HG03097 (cell line): Measurements from ENCODE around the gene ZSWIM9.

Experiments
- ATAC-seq: cut with Tn5 transposase; IDR thresholded peaks from one replicate; pipeline ENCODE4 v1.9.1; 2021; ENCODE audit not compliant: unreplicated experiment, low FRiP score

The ZSWIM9 gene

DNA sequence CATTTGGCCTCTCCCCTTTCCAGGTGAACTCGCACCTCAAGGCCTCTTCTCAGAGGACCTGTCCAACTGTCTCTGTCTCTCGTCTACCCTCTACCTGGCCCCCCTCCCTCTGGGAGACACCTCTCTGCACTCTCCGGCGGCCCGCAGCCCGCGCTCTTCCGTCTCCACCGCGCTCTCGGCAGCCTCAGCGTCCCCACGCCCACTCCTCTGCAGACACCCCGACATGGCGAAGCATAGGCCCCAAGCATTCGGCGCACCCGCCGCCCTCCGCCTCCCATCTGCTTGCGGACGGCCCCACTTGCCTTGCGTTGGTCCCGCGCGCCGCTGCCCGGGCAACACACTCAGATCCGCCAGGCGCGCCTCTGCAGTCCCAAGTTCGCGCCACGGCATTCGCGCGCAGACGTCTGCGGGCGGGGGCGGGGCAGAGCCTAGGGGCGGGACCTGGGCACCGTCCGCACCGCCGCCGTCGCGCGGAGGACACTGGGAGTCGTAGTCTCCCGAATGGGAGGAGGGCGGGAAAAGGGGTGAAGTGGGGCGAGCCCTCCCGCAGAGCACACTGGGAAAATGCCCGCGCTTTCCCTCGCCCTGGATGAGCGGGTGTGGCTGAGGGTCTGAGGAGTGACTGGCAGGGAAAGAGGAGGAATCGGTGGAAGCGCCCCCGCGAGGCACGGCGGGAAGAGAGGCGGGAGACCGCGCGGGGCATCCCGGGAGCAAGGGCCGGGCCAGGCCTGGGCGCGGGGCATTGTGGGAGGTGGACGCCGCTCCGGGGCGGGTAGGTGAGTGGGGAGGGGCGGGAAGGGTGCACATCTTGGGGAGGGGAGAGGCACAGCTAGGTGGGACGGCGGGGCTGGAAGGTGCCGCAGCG lies at the start of gene ZSWIM9, which contains the start of gene LIG1:
Gene ZSWIM9, plus strand, starts transcription at position 742 of the 865 bp plus-strand sequence. CDS start 1,123 bp downstream, outside the sequence.
Gene LIG1, minus strand, starts transcription at position 406 of the 865 bp plus-strand sequence. CDS start 4,778 bp downstream, outside the sequence.
- ATAC-seq, result peak; percentile 77

GRCh38 chr19:48121066-48121465 lies 49.4 kb upstream of the ZSWIM9 start:
- ATAC-seq, result no peak

DNA sequence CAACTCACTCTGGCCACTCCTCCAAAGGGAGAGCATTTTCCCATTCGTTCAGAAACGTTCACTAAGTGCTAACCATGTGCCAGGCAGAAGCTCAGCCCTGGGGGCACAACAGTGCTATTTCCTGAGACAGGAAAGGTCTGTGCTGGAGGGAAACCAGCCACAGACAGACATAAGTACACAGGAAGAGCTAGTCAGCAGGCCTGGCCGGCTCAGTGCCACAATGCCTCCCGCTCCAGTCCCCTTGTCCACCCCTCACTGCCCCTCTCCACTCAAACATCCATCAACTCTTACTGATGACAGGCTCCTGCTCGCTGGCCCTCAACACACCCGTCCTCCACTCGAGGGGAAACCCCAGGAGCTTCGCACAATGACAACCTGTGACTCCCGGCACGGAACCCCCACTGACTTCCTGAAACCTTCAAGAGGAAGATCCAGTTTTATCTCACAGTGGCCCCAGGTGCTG lies 48.5 kb upstream of the ZSWIM9 start:
- ATAC-seq, result no peak

DNA sequence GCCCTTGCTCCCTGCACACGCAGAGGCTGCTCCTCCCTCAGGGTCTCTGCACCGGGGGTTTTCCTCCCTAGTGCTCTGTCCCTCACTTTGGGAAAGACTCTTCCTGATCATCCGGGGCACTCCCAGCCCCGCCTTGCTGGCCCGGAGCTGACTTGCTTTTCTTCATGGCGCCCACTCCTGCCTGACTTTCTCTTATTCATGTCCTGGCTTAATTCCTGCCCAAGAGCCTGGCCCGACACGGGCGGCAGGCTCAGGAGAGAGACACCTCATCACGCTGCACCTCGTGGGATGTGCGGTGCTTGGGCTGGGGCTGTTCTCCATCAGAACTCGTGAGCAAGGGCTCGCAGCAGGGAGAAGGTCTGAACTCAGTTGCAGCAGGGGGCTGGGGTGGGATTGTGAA lies 48.1 kb upstream of the ZSWIM9 start:
- no peak for ATAC-seq

- no peak for ATAC-seq
These were observed 46.4 kb upstream of the ZSWIM9 start for GRCh38 chr19:48123907-48124651.

DNA sequence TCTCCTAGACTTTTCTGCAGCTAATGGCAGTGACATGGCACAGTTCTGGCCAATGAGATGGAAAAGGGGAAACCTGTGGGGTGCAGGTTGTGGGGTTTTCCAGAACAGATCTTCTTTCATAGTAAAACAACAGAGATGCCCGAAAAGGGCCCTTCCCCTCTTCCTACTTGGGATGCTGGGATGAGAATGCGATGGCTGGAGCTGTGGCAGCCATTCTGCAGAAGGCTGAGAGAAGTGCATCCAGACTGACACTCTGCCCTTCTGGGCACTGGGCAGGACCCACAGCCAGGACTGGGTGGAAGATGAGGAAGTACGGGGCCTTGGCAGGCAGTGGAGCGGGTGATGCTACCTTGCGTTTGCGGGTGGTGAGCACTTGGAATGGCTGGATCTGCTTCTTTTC lies 42.9 kb upstream of the ZSWIM9 start:
- ATAC-seq, result no peak

DNA sequence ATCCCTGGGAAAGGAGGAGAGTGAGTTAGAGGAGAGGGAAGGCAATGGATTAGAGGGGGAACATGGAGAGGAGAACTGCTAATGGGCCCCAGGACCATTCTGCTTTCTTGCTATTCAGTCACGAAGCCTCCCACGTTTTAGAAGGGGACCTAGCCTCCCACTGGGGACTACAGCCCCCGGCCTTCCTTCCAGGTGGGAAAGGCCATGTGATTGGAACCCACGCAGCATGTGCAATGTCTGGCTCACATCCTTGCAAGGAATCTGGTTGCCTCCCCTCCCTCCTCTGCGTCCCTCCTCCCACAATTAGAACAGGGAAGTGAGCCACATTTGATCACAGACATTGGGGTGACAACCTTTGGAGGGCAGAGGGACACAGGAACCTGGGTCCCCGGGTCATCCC lies 37.4 kb upstream of the ZSWIM9 start:
- no peak for ATAC-seq

GRCh38 chr19:48135411-48135810 lies 35.1 kb upstream of the ZSWIM9 start:
- ATAC-seq, result no peak

DNA sequence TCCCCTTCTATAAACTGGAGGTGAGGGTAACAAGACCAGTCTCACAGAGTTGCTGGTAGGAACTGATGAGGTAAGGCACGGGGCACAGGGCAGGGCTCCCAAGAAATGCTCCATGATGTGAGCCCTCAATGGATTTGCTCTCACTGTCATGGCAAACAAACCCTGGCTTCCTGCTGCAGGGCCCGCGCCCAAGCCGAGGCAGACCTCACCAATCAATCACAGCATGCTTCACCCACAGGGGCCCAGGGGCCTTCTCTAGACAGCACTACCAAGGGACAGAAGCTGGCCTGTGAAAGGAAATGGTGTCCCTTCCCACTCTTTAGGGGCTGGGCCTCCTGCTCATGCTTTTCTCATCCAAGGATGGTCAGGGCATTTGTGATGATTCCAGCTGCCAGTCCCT lies 33.9 kb upstream of the ZSWIM9 start:
- ATAC-seq, result no peak

GRCh38 chr19:48137411-48137810 lies 33.1 kb upstream of the ZSWIM9 start:
- ATAC-seq, result no peak

- no peak for ATAC-seq
These were observed 31.4 kb upstream of the ZSWIM9 start for GRCh38 chr19:48139053-48139452.

- ATAC-seq, result no peak
These were observed 22.8 kb upstream of the ZSWIM9 start for GRCh38 chr19:48147597-48148175.

- no peak for ATAC-seq
These were observed 21.9 kb upstream of the ZSWIM9 start for GRCh38 chr19:48148576-48148975.

GRCh38 chr19:48149430-48149829 lies 21.1 kb upstream of the ZSWIM9 start:
- no peak for ATAC-seq

- ATAC-seq, result no peak
These were observed 17.9 kb upstream of the ZSWIM9 start for GRCh38 chr19:48152551-48152950.

DNA sequence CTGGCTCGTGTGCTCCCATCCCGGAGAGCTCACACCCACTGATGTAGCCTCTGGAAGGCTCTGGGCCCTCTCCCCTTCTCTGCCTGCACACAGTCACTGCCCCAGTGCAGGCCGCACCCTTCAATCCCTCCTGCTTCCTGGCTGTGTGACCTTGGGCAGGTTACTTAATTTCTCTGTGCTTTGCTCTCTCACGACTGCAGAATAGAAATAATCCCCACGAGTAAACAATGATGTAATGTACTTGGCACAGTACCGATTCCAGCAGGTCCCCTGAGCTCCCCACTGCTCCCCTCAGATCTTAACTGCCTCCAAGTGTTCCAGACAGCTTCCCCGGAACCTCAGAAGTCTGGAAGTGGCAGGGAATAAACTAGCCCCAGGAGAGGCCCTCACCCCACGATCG lies 16.5 kb upstream of the ZSWIM9 start:
- ATAC-seq, result no peak

DNA sequence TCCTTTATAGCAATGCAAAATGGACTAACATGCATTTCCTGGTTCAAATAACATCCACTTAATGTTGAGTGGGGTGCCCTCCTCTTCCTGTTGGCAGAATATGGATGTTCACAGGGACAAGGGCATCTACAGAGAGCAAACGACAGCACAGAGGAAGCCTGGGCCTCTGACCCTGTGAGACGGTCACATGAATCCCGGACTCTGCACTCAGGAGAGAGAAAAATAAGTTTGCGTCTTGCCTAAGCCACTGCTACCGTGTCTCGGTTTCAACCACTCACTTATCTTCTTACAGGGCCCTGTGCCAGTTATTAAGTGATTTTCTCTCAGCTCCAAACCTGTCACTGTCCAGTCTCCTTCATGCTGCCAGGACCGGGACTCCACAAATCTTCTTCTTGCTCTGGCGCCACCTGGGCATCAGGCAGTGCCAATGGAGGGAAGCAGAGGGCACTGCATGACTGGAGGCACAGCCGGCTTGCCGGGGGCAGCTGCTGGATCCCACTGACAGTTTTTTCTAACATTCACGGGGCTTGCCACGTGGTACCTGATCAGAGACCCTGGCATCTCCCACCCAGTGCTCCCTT lies 12.2 kb upstream of the ZSWIM9 start:
- no peak for ATAC-seq

- ATAC-seq, result no peak
These were observed 1.8 kb upstream of the ZSWIM9 start for GRCh38 chr19:48168689-48169088.

DNA sequence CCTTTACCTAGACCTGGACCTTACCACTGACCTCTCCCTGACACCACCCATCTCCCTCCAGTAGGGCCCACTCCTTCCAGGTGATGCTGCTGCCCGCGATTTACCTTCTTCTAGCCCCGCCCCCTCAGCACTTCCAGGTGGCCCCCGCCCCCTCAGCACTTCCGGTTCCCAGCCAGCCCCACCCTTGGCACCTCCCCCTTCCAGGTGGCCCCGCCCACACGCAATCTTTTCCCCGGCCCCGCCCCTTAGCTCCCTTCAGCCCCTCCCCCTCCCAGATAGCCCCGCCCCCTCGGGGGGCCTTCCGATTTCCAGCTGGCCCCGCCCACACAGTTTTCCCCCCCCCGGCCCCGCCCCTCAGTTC lies 922 bp upstream of the ZSWIM9 start:
- no peak for ATAC-seq

DNA sequence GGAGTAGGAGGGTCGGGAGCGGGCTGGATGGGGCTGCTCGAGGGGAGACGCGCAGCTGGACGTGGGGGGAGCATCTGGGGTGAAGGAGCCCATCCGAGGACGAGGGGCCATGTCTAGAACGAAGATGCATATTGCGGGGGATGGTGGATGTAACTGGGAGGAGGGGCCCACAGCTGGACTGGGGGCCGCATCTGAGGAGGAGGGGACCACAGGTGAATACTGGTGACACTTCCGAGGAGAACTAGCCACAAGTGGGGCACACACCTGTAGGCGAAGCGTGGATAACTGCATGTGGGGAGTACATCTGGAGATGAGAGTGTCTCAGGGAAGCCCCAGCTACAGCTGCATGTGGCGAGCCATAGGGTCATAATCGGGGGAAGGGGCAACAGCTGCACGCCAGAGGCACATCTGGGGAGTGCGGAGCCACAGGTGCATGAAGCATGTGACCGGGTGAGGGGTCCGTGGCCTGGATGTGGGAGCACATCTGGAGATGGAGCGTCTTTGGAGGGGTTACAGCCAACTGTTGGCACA lies 402 bp downstream of the ZSWIM9 start:
- no peak for ATAC-seq

GRCh38 chr19:48171710-48172109 lies 1.2 kb downstream of the ZSWIM9 start:
- no peak for ATAC-seq
